NT2/D1 (cell line): ENCODE results near the gene HERC3.

Source experiments
- DNase-seq: peaks from one replicate; pipeline ENCODE4 v3.0.0-alpha.2; 2011; ENCODE audit warnings: low read depth, low spot score
- H3K27me3 ChIP-seq: 2 replicates; pipeline ENCODE4 v1.6.0; 2011; ENCODE audit warnings: mild to moderate bottlenecking; ENCODE audit not compliant: insufficient read length, insufficient read depth
- H3K36me3 ChIP-seq: 2 replicates; pipeline ENCODE4 v1.6.1; 2011; ENCODE audit warnings: mild to moderate bottlenecking, low read length, mixed read lengths; ENCODE audit not compliant: insufficient read depth, insufficient read length
- H3K4me1 ChIP-seq: 2 replicates; pipeline ENCODE4 v1.5.1; 2011; ENCODE audit not compliant: insufficient read depth, insufficient read length
- H3K4me3 ChIP-seq: 2 replicates; pipeline ENCODE4 v1.5.1; 2011; ENCODE audit warnings: low read depth; ENCODE audit not compliant: insufficient read length
- H3K9ac ChIP-seq: 2 replicates; pipeline ENCODE4 v1.6.0; 2011; ENCODE audit warnings: low read depth; ENCODE audit not compliant: insufficient read length
- H3K9me3 ChIP-seq: 2 replicates; pipeline ENCODE4 v1.5.1; 2011; ENCODE audit warnings: mild to moderate bottlenecking, low read length; ENCODE audit not compliant: insufficient read depth
- SUZ12 ChIP-seq: IDR thresholded peaks from 2 replicates; pipeline ENCODE4 v1.6.1; 2011; ENCODE audit not compliant: insufficient read length, insufficient read depth; ENCODE audit errors: extremely low read depth
- YY1 ChIP-seq: IDR thresholded peaks from 2 replicates; pipeline ENCODE4 v1.6.1; 2011; ENCODE audit not compliant: insufficient read length, insufficient read depth
- ZNF274 ChIP-seq: IDR thresholded peaks from 2 replicates; pipeline ENCODE4 v1.6.1; 2011; ENCODE audit warnings: mild to moderate bottlenecking, low read depth, low read length

The HERC3 gene

DNA sequence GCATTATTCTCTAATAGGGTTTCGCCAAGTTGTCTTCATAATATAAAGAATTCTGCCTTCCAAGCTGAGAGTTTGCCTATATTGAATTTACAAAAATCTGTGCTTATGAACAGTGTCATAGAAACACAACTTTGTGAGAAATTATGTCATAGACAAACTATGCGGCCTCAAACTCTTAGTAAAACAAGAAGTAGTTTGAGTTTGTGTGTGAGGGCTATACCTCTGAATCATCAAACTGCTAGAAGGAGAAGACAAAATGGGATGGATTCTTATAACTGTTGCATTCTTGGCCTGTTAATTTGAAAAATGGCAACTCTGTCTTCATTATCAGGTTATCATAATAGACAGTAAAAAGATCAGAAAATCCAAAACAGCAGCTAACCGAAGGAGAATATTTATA lies 151.4 kb downstream of the HERC3 start:
- DNase-seq: no peak
- H3K9me3 ChIP-seq: no peaks in the 10 kb centered on the region
- H3K9ac ChIP-seq: no peak overlapping the region
- peaks cover 9% of the 10 kb centered on the region for H3K36me3 ChIP-seq
- H3K4me3 ChIP-seq: no peak overlapping the region
- no peaks in the 10 kb centered on the region for H3K27me3 ChIP-seq
- no peaks in the 10 kb centered on the region for H3K4me1 ChIP-seq
- TF ChIP-seq ZNF274 (no peak), YY1 (no peak), SUZ12 (no peak)

DNA sequence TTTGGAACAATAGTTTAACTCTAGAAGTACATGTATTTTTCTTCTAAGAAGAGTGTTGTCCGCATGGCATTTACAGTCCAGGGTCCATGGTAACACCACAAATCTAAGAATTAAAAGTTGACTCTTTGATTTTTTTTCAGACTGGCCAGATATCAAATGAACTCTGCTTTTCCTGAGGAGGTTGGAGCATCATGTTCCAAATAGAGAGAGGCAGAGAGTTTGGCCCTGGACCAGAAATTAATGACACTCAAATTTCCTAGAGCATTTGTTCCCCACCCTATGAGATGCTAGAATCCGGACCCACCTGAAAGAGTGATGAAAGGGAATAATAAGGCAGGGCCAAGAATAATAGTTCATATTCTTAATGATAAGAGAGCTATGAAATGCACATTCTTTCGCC lies 152.3 kb downstream of the HERC3 start:
- no peak overlapping the region for H3K9ac ChIP-seq
- H3K4me1 ChIP-seq: no peaks in the 10 kb centered on the region
- TF ChIP-seq YY1: no peak
- TF ChIP-seq ZNF274: no peak
- TF ChIP-seq SUZ12: no peak
- H3K27me3 ChIP-seq: no peaks in the 10 kb centered on the region
- no peak overlapping the region for H3K4me3 ChIP-seq
- no peak for DNase-seq
- peaks cover 18% of the 10 kb centered on the region for H3K36me3 ChIP-seq
- no peaks in the 10 kb centered on the region for H3K9me3 ChIP-seq

DNA sequence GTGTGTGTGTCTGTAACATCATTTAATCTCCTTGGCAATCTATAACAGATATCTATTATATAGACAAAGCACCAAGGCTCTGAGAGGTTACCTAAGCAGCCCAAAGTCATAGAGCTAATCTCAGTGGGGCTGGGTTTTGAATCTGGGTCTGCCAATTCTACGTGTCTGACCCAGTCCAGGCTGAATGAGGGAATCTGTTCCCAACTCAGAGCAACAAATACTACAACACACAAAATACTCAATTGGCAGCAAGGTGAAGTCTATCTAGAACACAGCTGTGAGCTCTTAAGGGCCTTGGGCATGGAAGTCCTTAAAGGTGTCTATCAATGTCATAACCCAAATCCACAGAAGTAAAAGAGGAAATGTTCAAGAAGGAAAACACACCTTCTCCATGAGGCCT lies 152.9 kb downstream of the HERC3 start:
- H3K27me3 ChIP-seq: no peaks in the 10 kb centered on the region
- no peaks in the 10 kb centered on the region for H3K4me1 ChIP-seq
- H3K4me3 ChIP-seq: no peak overlapping the region
- H3K36me3 ChIP-seq: peaks cover 24% of the 10 kb centered on the region
- no peak for DNase-seq
- TF ChIP-seq SUZ12 (no peak), ZNF274 (no peak), YY1 (no peak)
- no peaks in the 10 kb centered on the region for H3K9me3 ChIP-seq
- H3K9ac ChIP-seq: no peak overlapping the region

DNA sequence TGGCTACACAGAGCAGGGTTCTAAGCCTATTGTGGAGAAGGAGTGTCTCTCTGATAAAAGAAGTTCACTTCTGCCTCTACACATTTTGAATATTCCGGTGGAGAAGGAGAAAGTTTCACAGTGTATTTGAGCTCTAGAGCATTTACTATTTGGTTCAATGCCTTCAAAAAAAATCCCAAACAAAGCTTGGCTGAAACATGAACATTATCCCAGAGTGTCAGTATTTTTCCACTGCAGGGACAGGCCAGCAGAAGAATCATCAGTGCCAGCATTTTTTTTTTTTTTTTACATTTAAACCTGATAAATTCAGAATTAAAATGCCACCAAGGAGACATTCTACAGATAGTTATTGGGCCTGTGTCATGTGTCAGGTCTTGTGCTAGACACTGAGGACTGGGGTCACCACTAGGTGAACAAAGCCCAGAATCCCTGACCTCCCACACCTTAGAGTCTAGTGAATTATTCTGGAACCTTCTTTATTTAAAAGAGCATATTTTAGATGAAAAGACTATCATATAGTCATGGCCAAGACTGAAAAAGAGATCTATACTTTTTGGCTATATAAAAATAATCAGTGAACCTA lies 153.4 kb downstream of the HERC3 start:
- Histone ChIP-seq H3K4me3 (no peak overlapping the region), H3K36me3 (peaks cover 27% of the 10 kb centered on the region), H3K9me3 (no peaks in the 10 kb centered on the region)

DNA sequence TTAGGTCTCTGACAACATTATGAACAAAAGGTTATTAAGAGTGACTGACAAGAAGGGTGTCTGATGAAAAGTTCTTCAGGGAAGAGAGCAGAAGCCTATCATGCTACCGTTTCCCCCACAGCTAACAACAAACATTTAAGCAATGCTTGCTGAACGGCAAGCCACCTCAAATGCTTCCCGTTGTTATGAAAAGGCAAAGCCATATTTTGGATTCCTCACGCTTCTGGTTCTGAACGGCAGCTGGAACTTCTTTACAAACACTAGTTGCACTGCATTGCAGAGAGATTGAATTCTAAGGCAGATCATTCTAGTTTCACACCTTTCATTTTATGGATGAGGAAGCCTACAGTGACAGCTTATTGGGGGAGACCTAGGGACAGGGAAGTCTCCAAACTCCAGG lies 153.9 kb downstream of the HERC3 start:
- H3K27me3 ChIP-seq: no peaks in the 10 kb centered on the region
- H3K9me3 ChIP-seq: no peaks in the 10 kb centered on the region
- H3K4me1 ChIP-seq: no peaks in the 10 kb centered on the region
- H3K36me3 ChIP-seq: peaks cover 27% of the 10 kb centered on the region
- no peak for TF ChIP-seq ZNF274
- no peak for TF ChIP-seq SUZ12
- no peak for TF ChIP-seq YY1
- H3K9ac ChIP-seq: no peak overlapping the region
- no peak for DNase-seq
- H3K4me3 ChIP-seq: no peak overlapping the region

More for the DNA sequence above, 153.4 kb downstream of the HERC3 start:
- no peak for DNase-seq
- H3K9ac ChIP-seq: no peak overlapping the region
- no peaks in the 10 kb centered on the region for H3K27me3 ChIP-seq
- no peaks in the 10 kb centered on the region for H3K4me1 ChIP-seq
- TF ChIP-seq YY1 (no peak), ZNF274 (no peak), SUZ12 (no peak)

DNA sequence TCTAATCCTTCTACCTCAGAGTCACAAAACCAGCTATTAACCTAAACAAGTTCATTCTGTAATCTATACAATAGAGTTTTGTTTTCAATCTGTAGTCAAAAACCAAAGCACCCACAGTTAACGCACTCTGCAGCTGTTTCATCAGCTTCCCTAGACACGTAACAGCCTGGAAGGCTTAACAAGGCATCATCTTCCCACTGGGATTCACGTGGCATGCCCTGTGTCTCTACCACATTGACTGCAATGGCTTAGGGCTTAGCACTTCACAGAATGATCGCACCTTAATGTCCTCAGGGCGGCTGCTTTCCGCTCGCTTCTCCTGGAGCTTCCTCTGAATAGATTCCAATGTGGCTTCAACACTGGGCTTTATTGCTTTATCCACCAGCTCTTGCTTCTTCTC lies 155.1 kb downstream of the HERC3 start:
- Histone ChIP-seq H3K4me1 (no peaks in the 10 kb centered on the region), H3K9ac (no peak overlapping the region), H3K9me3 (no peaks in the 10 kb centered on the region), H3K4me3 (no peak overlapping the region), H3K36me3 (peaks cover 27% of the 10 kb centered on the region), H3K27me3 (no peaks in the 10 kb centered on the region)
- TF ChIP-seq ZNF274 (no peak), SUZ12 (no peak), YY1 (no peak)
- no peak for DNase-seq

DNA sequence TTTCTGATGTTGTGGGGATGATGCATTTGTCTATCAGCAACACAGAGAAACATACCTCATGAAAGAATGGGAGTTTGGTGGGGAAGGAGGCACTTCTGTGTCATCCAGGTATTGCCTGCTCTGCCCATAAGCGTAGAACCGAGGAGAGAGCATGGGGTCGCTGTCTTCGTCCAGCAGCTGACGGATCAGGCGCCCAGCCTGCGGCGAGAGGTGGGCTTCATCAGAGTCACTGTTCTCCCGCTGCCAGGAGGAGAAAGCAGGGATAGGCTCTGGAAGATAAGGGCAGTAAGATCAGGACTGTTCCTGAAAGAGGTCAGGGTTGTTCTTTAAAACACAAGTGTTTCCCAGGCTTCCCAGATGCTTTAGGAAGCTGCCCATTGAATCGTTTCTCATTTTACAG lies 158.1 kb downstream of the HERC3 start:
- Histone ChIP-seq H3K9ac (no peak overlapping the region), H3K27me3 (no peaks in the 10 kb centered on the region), H3K4me1 (no peaks in the 10 kb centered on the region), H3K36me3 (peaks cover 27% of the 10 kb centered on the region), H3K9me3 (no peaks in the 10 kb centered on the region), H3K4me3 (no peak overlapping the region)
- no peak for DNase-seq
- no peak for TF ChIP-seq SUZ12
- TF ChIP-seq ZNF274: no peak
- no peak for TF ChIP-seq YY1
